Tibial nerve (tissue), 4 donors: ENCODE measurements around the gene ARRB1.

Experiments
- EP300 ChIP-seq, 2 donors: sonication (generic); formaldehyde crosslinking; IDR thresholded peaks; one replicate each; pipeline ENCODE4 v1.6.1; 2017; ENCODE audit warnings: antibody characterized with exemption in 2 of 2, mild to moderate bottlenecking in 1 of 2
- POLR2A ChIP-seq, 2 donors: fragments of 450-650 bp; IDR thresholded peaks; one replicate each; pipeline ENCODE4 v1.6.1; 2017; ENCODE audit warnings: antibody characterized with exemption in 2 of 2, mild to moderate bottlenecking in 2 of 2, moderate library complexity in 2 of 2
- TF ChIP-seq, protein P1 (sequence below), 5 experiments: fragments of 200-600 bp in 3 of 5; fragments of 450-650 bp in 2 of 5; sonication (generic) in 3 of 5; IDR thresholded peaks; one replicate each; pipeline ENCODE4 v1.5.1; 2016 to 2019; ENCODE audit warnings: antibody characterized with exemption in 5 of 5, mild to moderate bottlenecking in 3 of 5, moderate library complexity in 2 of 5

DNA sequence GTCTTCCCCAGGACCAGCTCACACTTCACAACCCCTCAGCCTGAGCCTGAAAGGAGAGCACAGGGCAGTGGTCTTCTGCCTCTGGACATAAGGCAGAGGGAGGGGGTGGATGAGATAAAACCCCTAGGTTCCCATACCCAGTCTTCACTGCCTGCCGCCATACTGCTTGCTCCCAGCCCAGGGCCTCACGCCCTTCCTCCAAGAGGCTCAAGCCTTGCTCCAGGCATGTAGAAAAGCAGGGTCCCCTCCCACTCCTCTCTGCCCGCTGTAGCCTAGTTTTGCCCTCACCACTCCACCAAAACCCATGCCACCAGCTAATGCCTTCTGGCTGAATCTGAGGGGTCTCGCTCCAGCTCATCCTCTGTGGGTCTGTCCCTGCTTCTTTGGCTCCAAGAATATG is 5.2 kb downstream of the ARRB1 start:
- TF ChIP-seq, protein P1, sequence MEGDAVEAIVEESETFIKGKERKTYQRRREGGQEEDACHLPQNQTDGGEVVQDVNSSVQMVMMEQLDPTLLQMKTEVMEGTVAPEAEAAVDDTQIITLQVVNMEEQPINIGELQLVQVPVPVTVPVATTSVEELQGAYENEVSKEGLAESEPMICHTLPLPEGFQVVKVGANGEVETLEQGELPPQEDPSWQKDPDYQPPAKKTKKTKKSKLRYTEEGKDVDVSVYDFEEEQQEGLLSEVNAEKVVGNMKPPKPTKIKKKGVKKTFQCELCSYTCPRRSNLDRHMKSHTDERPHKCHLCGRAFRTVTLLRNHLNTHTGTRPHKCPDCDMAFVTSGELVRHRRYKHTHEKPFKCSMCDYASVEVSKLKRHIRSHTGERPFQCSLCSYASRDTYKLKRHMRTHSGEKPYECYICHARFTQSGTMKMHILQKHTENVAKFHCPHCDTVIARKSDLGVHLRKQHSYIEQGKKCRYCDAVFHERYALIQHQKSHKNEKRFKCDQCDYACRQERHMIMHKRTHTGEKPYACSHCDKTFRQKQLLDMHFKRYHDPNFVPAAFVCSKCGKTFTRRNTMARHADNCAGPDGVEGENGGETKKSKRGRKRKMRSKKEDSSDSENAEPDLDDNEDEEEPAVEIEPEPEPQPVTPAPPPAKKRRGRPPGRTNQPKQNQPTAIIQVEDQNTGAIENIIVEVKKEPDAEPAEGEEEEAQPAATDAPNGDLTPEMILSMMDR (IDR thresholded peaks at IDR 0.05) = no peak
- TF ChIP-seq POLR2A (IDR thresholded peaks at IDR 0.05) (no peak), EP300 (IDR thresholded peaks at IDR 0.05) (no peak)
